Measurements from ENCODE around the gene CACNA2D2. TPM values are rescaled to one million over a fixed set of nuclear protein-coding genes. Genes with fewer than 3 reads are reported as not detected.

CACNA2D2 gene
- total and polyA plus RNA-seq, 2 experiments from 2014 or later: 0.87 to 1.5 TPM

DNA sequence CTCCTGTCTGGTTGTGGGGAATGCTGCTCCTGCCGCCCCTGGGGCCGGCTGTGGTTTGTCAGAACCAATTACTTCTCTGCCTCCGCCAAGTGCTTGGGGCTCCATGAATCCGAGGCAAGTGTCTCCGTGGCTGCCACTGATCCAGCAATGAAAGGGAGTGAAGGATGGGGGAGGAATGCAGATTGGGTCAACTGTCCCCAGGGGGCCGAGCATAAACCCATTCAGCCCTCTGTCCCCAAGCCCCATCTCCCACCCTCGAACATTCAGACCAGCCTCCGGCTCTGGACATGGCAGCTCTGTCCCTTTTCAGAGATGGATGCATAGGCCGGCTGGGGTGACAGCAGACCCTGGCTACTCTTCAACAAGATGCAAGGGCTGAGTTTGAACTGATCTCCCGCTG is 35.5 kb downstream of the CACNA2D2 start:
- no peaks in the 10 kb centered on the region for H4K20me1 ChIP-seq (ENCODE audit: insufficient read depth, poor library complexity, severe bottlenecking)
- TF ChIP-seq, protein P1, sequence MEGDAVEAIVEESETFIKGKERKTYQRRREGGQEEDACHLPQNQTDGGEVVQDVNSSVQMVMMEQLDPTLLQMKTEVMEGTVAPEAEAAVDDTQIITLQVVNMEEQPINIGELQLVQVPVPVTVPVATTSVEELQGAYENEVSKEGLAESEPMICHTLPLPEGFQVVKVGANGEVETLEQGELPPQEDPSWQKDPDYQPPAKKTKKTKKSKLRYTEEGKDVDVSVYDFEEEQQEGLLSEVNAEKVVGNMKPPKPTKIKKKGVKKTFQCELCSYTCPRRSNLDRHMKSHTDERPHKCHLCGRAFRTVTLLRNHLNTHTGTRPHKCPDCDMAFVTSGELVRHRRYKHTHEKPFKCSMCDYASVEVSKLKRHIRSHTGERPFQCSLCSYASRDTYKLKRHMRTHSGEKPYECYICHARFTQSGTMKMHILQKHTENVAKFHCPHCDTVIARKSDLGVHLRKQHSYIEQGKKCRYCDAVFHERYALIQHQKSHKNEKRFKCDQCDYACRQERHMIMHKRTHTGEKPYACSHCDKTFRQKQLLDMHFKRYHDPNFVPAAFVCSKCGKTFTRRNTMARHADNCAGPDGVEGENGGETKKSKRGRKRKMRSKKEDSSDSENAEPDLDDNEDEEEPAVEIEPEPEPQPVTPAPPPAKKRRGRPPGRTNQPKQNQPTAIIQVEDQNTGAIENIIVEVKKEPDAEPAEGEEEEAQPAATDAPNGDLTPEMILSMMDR (IDR thresholded peaks at IDR 0.05; ENCODE audit: poor library complexity): no peak
- 83% methylated on average over 10 of the region's 10 CpGs for WGBS (ENCODE audit: low lambda C conversion rate, missing lambda C conversion rate)
- H3K27me3 ChIP-seq: no peaks in the 10 kb centered on the region
- no peaks in the 10 kb centered on the region for H3K9me3 ChIP-seq (ENCODE audit: low read depth)
- H3K36me3 ChIP-seq (replicated peaks; ENCODE audit: insufficient read depth, low read depth): no peaks in the 10 kb centered on the region
- no peak overlapping the region for H3K4me2 ChIP-seq
- no peaks in the 10 kb centered on the region for H3K79me2 ChIP-seq
- H3K4me1 ChIP-seq (ENCODE audit: insufficient read depth): no peaks in the 10 kb centered on the region
- no peak overlapping the region for H3K4me3 ChIP-seq
- H3K27ac ChIP-seq: no peak overlapping the region
- DNase-seq (ENCODE audit: low spot score): no peak
- H3K9me2 ChIP-seq (replicated peaks; ENCODE audit: insufficient read depth): no peaks in the 10 kb centered on the region
- no peak overlapping the region for H2AFZ ChIP-seq

DNA sequence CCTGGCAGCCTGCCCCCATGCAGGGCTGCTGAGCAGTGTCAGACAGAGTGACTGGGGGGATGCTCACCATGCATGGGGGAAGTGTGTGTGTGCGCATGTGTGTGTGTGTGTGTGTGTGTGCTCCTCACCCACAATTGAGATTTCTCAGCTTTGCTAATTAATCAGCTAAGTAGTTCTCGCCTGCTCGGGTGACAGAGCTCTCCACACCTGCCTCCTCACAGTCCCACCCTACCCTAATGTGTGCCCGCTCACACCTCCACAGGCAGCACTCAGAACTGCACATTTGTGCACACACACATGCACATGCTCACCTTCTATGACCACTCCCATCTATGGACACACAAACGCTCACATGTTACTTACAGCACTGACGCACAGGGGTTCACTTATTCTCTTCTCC is 37.3 kb downstream of the CACNA2D2 start:
- Histone ChIP-seq H3K4me1 (ENCODE audit: insufficient read depth) (no peaks in the 10 kb centered on the region), H3K9me2 (replicated peaks; ENCODE audit: insufficient read depth) (no peaks in the 10 kb centered on the region), H3K9me3 (ENCODE audit: low read depth) (no peaks in the 10 kb centered on the region), H2AFZ (no peak overlapping the region), H3K27me3 (no peaks in the 10 kb centered on the region), H3K79me2 (no peaks in the 10 kb centered on the region), H3K4me2 (no peak overlapping the region), H4K20me1 (ENCODE audit: insufficient read depth, poor library complexity, severe bottlenecking) (no peaks in the 10 kb centered on the region), H3K36me3 (replicated peaks; ENCODE audit: insufficient read depth, low read depth) (no peaks in the 10 kb centered on the region), H3K27ac (no peak overlapping the region), H3K4me3 (no peak overlapping the region)
- TF ChIP-seq EZH2phosphoT487 (IDR thresholded peaks at IDR 0.05; ENCODE audit: low read depth, severe bottlenecking, unreplicated experiment) (no peak), EZH2 (IDR thresholded peaks at IDR 0.05; ENCODE audit: borderline replicate concordance) (no peak)
- TF ChIP-seq, protein P1 (IDR thresholded peaks at IDR 0.05; ENCODE audit: poor library complexity): no peak
- no peak for DNase-seq (ENCODE audit: low spot score)
- WGBS (ENCODE audit: low lambda C conversion rate, missing lambda C conversion rate): 92% methylated on average over 6 of the region's 6 CpGs

DNA sequence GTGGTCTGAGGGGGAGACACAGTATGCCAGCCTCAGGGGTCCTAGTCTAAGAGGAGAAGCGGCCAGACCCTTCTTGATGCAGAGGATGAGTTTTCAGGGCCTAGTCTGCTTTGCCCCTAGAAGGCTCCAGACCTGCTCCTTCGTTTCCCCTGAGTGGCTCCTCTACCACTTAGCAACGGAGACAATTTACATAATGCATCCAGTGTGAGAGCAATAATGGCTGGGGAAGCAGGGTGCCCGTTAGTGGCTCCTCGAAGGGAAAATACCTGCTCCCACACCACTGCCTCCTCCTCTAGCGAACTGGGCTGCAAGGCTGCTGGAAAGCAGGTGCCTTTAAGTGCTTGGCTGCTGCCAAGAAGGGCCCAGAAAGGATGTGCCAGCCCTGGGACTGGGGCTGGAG is 38.9 kb downstream of the CACNA2D2 start:
- TF ChIP-seq, protein P1 (IDR thresholded peaks at IDR 0.05; ENCODE audit: poor library complexity): no peak
- TF ChIP-seq EZH2 (IDR thresholded peaks at IDR 0.05; ENCODE audit: borderline replicate concordance) (no peak), EZH2phosphoT487 (IDR thresholded peaks at IDR 0.05; ENCODE audit: low read depth, severe bottlenecking, unreplicated experiment) (no peak)
- no peak for DNase-seq (ENCODE audit: low spot score)
- no peaks in the 10 kb centered on the region for H3K4me1 ChIP-seq (ENCODE audit: insufficient read depth)
- no peaks in the 10 kb centered on the region for H3K36me3 ChIP-seq (replicated peaks; ENCODE audit: insufficient read depth, low read depth)
- H3K9me3 ChIP-seq (ENCODE audit: low read depth): no peaks in the 10 kb centered on the region
- H3K27ac ChIP-seq: no peak overlapping the region
- H3K9me2 ChIP-seq (replicated peaks; ENCODE audit: insufficient read depth): no peaks in the 10 kb centered on the region
- WGBS (ENCODE audit: low lambda C conversion rate, missing lambda C conversion rate): 70% methylated on average over 6 of the region's 6 CpGs
- no peaks in the 10 kb centered on the region for H4K20me1 ChIP-seq (ENCODE audit: insufficient read depth, poor library complexity, severe bottlenecking)
- no peak overlapping the region for H3K4me3 ChIP-seq
- H3K79me2 ChIP-seq: no peaks in the 10 kb centered on the region
- no peaks in the 10 kb centered on the region for H3K27me3 ChIP-seq
- no peak overlapping the region for H3K4me2 ChIP-seq
- H2AFZ ChIP-seq: no peak overlapping the region

DNA sequence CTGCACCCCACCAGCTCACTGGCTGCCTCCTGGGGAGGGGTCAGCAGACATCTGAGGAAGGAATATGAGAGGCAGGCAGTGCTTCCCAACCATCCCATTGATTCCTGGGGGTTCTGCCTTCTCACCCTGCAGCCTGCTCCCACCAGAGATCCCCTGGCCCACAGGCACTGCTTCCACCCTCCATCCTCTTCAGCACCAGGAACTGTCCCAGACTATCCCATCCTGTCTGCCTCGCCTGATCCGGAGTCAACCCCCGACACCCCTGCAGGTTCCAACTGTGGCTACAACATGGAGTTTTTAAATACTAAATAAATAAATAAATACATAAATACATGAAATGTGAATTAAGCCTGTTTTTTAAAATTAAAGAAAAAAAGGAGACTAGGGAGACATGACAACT is 43.6 kb downstream of the CACNA2D2 start:
- Histone ChIP-seq H2AFZ (no peak overlapping the region), H3K27me3 (no peaks in the 10 kb centered on the region), H3K9me3 (ENCODE audit: low read depth) (no peaks in the 10 kb centered on the region), H3K79me2 (no peaks in the 10 kb centered on the region), H3K27ac (no peak overlapping the region), H3K4me2 (no peak overlapping the region), H3K4me1 (ENCODE audit: insufficient read depth) (no peaks in the 10 kb centered on the region), H3K9me2 (replicated peaks; ENCODE audit: insufficient read depth) (no peaks in the 10 kb centered on the region), H3K36me3 (replicated peaks; ENCODE audit: insufficient read depth, low read depth) (no peaks in the 10 kb centered on the region), H3K4me3 (no peak overlapping the region), H4K20me1 (ENCODE audit: insufficient read depth, poor library complexity, severe bottlenecking) (no peaks in the 10 kb centered on the region)
- TF ChIP-seq EZH2phosphoT487 (IDR thresholded peaks at IDR 0.05; ENCODE audit: low read depth, severe bottlenecking, unreplicated experiment): no peak
- TF ChIP-seq EZH2 (IDR thresholded peaks at IDR 0.05; ENCODE audit: borderline replicate concordance): no peak
- TF ChIP-seq, protein P1 (IDR thresholded peaks at IDR 0.05; ENCODE audit: poor library complexity): no peak
- WGBS (ENCODE audit: low lambda C conversion rate, missing lambda C conversion rate): 58% methylated on average over 3 of the region's 3 CpGs
- DNase-seq (ENCODE audit: low spot score): no peak
